ENCODE data around the gene MAD1L1.

The MAD1L1 gene

GRCh38 chr7:1965579-1966294 lies 267.0 kb downstream of the MAD1L1 start:
- in situ Hi-C loops (cut with MboI; ENCODE audit: low sequenced_read_pairs), result no loop called here

GRCh38 chr7:1964913-1965578 lies 267.7 kb downstream of the MAD1L1 start:
- in situ Hi-C loops (cut with MboI; ENCODE audit: low sequenced_read_pairs), result no loop called here

- in situ Hi-C loops (cut with MboI; ENCODE audit: low sequenced_read_pairs), result no loop called here
Observed at GRCh38 chr7:1964211-1964912, 268.4 kb downstream of the MAD1L1 start.

GRCh38 chr7:1963575-1963974 lies 269.2 kb downstream of the MAD1L1 start:
- in situ Hi-C loops (cut with MboI; ENCODE audit: low sequenced_read_pairs), result no loop called here

GRCh38 chr7:1961701-1962276 lies 271.0 kb downstream of the MAD1L1 start:
- in situ Hi-C loops (cut with MboI; ENCODE audit: low sequenced_read_pairs), result no loop called here

GRCh38 chr7:1959305-1959704 lies 273.4 kb downstream of the MAD1L1 start:
- in situ Hi-C loops (cut with MboI; ENCODE audit: low sequenced_read_pairs), result no loop called here

- in situ Hi-C loops (cut with MboI; ENCODE audit: low sequenced_read_pairs), result no loop called here
Observed at GRCh38 chr7:1957471-1958225, 275.1 kb downstream of the MAD1L1 start.

GRCh38 chr7:1956611-1957470 lies 275.9 kb downstream of the MAD1L1 start:
- in situ Hi-C loops (cut with MboI; ENCODE audit: low sequenced_read_pairs), result no loop called here

GRCh38 chr7:1956141-1956540 lies 276.6 kb downstream of the MAD1L1 start:
- in situ Hi-C loops (cut with MboI; ENCODE audit: low sequenced_read_pairs), result no loop called here

- in situ Hi-C loops (cut with MboI; ENCODE audit: low sequenced_read_pairs), result no loop called here
Observed at GRCh38 chr7:1954366-1955004, 278.3 kb downstream of the MAD1L1 start.

- in situ Hi-C loops (cut with MboI; ENCODE audit: low sequenced_read_pairs), result no loop called here
Observed at GRCh38 chr7:1953199-1954190, 279.2 kb downstream of the MAD1L1 start.

- in situ Hi-C loops (cut with MboI; ENCODE audit: low sequenced_read_pairs), result no loop called here
Observed at GRCh38 chr7:1952781-1953180, 280.0 kb downstream of the MAD1L1 start.

- in situ Hi-C loops (cut with MboI; ENCODE audit: low sequenced_read_pairs), result no loop called here
Observed at GRCh38 chr7:1952169-1952760, 280.5 kb downstream of the MAD1L1 start.

GRCh38 chr7:1951600-1951999 lies 281.1 kb downstream of the MAD1L1 start:
- in situ Hi-C loops (cut with MboI; ENCODE audit: low sequenced_read_pairs), result no loop called here

GRCh38 chr7:1951159-1951536 lies 281.6 kb downstream of the MAD1L1 start:
- in situ Hi-C loops (cut with MboI; ENCODE audit: low sequenced_read_pairs), result no loop called here

GRCh38 chr7:1950452-1951158 lies 282.1 kb downstream of the MAD1L1 start:
- in situ Hi-C loops (cut with MboI; ENCODE audit: low sequenced_read_pairs), result no loop called here

- in situ Hi-C loops (cut with MboI; ENCODE audit: low sequenced_read_pairs), result no loop called here
Observed at GRCh38 chr7:1950066-1950451, 282.7 kb downstream of the MAD1L1 start.

Data from HL-60/S4 (cell line).